HCT116 (cell line): ENCODE measurements around the gene ZNF586.

Experiments used
- POLR2A ChIP-seq: IDR thresholded peaks from 2 replicates; pipeline ENCODE4 v1.7.0; 2011; ENCODE audit warnings: borderline replicate concordance; ENCODE audit not compliant: insufficient read depth, insufficient read length; ENCODE audit errors: extremely low read depth
- SP1 ChIP-seq: IDR thresholded peaks from 2 replicates; pipeline ENCODE4 v1.6.1; 2012; ENCODE audit warnings: low read depth
- ZFX ChIP-seq: fragments of 450-650 bp; IDR thresholded peaks from 2 replicates; pipeline ENCODE4 v1.6.1; 2017

DNA sequence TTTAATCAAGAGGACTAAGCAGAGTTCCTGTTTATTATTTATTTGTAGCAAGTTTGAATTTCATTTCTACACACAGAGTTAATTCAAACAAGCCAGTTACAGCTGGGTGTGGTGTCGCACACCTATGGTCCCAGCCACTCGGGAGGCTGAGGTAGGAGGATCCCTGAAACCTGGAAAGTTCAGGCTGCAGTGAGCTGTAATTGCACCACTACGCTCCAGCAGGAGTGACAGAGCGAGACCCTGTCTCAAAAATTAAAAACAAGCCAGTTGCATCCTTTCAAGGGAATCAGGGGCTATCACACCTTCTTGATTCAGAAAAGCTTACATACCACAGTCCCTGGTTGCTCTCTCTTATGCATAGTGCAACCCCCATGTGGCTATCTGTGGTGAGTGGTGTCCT, 19.8 kb downstream of the ZNF586 start:
- TF ChIP-seq POLR2A (no peak), ZFX (no peak), SP1 (no peak)
